ENCODE results near the gene RNF214. TPM values are rescaled to one million over a fixed set of nuclear protein-coding genes. Genes with fewer than 3 reads are reported as not detected.
"Not testable (repeated sequence)": the region's sequence is repeated elsewhere in the genome, so short reads cannot be mapped to it uniquely, and the experiment has no call there.

RNF214 gene
- total RNA-seq, 1 experiment from 2014 or later: 28.1 TPM

DNA sequence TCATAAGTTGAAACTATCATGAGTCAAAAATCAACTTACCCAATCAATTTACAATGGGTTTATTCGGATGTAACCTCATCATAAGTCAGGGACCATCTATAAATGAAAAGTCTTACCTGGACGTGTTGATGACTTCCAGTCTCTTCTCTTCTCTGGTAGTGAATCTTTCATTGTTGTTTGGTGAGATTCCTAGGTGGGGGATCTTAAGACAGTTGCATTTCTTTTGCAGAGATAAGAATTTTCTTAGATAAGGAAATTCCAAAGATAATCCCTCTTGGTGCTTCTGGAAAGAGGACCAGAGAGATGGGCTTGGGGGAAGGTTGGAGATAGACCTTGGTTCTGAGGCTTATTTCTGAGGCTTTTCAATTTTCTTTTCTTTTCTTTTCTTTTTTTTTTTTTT lies 37.4 kb downstream of the RNF214 start:
- intact Hi-C loops (cut with micrococcal nuclease; ENCODE audit: unreplicated experiment): no loop called here
- POLR2A ChIA-PET (ENCODE audit: unreplicated experiment): no interaction called here
- no TSS peak for BruUV-seq (replicated peaks)

DNA sequence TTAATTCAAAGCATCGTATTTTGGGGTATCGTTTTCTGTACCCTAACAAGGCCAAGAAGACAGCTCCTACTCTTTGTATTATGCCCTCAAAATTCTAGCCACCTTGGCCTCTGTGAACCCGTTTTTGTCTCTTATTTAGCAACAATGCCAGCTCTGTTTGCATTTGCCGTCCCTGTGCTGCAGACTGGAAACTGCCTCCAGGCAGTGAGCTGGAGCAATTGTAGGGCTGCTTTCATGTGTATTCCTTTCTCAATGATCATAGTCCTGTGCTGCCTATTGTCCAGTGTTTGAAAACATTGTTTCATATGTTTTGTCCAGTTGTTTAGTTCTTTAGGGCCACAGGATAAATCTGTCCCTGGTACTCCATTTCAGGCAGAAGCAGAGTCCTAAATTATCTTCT lies 38.7 kb downstream of the RNF214 start:
- Histone ChIP-seq H3K27me3 (ENCODE audit: insufficient read depth, low read depth) (no peaks in the 10 kb centered on the region), H3K9me2 (ENCODE audit: insufficient read depth) (no peaks in the 10 kb centered on the region), H3K4me1 (replicated peaks; ENCODE audit: insufficient read depth) (no peaks in the 10 kb centered on the region), H4K20me1 (ENCODE audit: insufficient read depth) (no peaks in the 10 kb centered on the region), H2AFZ (no peak overlapping the region), H3K4me2 (no peak overlapping the region), H3K4me3 (no peak overlapping the region), H3F3A (ENCODE audit: insufficient read depth, low read depth) (no peaks in the 10 kb centered on the region), H3K9me3 (ENCODE audit: insufficient read depth, low read depth) (no peaks in the 10 kb centered on the region), H3K79me2 (ENCODE audit: low read depth) (no peaks in the 10 kb centered on the region), H3K36me3 (ENCODE audit: low read depth) (0 out of 2 replicates have a peak, but pooled peaks cover 4% of the 10 kb centered on the region), H3K27ac (no peak overlapping the region)
- CTCF ChIA-PET: no interaction called here
- POLR2A ChIA-PET (ENCODE audit: unreplicated experiment): no interaction called here
- no TSS peak for BruUV-seq (replicated peaks)
- DNase-seq: no peak
- intact Hi-C loops (cut with micrococcal nuclease; ENCODE audit: unreplicated experiment): no loop called here
- no peak for TF ChIP-seq EZH2 (IDR thresholded peaks at IDR 0.05; ENCODE audit: low read depth)

More for the DNA sequence above, 37.4 kb downstream of the RNF214 start:
- H3K4me3 ChIP-seq: no peak overlapping the region
- H3K79me2 ChIP-seq (ENCODE audit: low read depth): no peaks in the 10 kb centered on the region
- H3K4me2 ChIP-seq: no peak overlapping the region
- TF ChIP-seq EZH2 (IDR thresholded peaks at IDR 0.05; ENCODE audit: low read depth): no peak
- TF ChIP-seq, protein P1, sequence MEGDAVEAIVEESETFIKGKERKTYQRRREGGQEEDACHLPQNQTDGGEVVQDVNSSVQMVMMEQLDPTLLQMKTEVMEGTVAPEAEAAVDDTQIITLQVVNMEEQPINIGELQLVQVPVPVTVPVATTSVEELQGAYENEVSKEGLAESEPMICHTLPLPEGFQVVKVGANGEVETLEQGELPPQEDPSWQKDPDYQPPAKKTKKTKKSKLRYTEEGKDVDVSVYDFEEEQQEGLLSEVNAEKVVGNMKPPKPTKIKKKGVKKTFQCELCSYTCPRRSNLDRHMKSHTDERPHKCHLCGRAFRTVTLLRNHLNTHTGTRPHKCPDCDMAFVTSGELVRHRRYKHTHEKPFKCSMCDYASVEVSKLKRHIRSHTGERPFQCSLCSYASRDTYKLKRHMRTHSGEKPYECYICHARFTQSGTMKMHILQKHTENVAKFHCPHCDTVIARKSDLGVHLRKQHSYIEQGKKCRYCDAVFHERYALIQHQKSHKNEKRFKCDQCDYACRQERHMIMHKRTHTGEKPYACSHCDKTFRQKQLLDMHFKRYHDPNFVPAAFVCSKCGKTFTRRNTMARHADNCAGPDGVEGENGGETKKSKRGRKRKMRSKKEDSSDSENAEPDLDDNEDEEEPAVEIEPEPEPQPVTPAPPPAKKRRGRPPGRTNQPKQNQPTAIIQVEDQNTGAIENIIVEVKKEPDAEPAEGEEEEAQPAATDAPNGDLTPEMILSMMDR (conservative IDR thresholded peaks at IDR 0.05): no peak
- no peaks in the 10 kb centered on the region for H3K9me2 ChIP-seq (ENCODE audit: insufficient read depth)
- H3K27ac ChIP-seq: no peak overlapping the region
- H3F3A ChIP-seq (ENCODE audit: insufficient read depth, low read depth): no peaks in the 10 kb centered on the region
- no peaks in the 10 kb centered on the region for H3K27me3 ChIP-seq (ENCODE audit: insufficient read depth, low read depth)
- H3K36me3 ChIP-seq (ENCODE audit: low read depth): 0 out of 2 replicates have a peak, but pooled peaks cover 4% of the 10 kb centered on the region
- DNase-seq: no peak
- no peaks in the 10 kb centered on the region for H3K4me1 ChIP-seq (replicated peaks; ENCODE audit: insufficient read depth)
- no peaks in the 10 kb centered on the region for H3K9me3 ChIP-seq (ENCODE audit: insufficient read depth, low read depth)
- CTCF ChIA-PET: no interaction called here
- no peak overlapping the region for H2AFZ ChIP-seq
- H4K20me1 ChIP-seq (ENCODE audit: insufficient read depth): no peaks in the 10 kb centered on the region

DNA sequence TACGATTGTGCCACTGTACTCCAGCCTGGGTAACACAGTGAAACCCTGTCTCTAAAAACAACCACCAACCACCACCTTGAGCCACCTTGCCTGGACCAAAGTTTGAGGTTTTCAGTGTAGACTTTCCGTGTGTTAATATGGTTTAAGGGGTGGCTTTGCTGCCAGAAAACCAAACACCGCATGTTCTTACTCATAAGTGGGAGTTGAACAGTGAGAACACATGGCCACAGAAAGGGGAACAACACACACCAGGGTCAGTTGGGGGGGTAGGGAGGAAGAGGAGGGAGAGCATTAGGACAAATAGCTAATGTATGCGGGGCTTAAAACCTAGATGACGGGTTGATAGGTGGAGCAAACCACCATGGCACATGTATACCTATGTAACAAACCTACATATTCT lies 39.7 kb downstream of the RNF214 start:
- POLR2A ChIA-PET (ENCODE audit: unreplicated experiment): interaction anchor here (0.6 kb wide), 1 partner anchor 134 kb away, joined by 3 read pairs; no protein-coding TSS in a partner anchor
- BruUV-seq (replicated peaks): not testable (repeated sequence)

DNA sequence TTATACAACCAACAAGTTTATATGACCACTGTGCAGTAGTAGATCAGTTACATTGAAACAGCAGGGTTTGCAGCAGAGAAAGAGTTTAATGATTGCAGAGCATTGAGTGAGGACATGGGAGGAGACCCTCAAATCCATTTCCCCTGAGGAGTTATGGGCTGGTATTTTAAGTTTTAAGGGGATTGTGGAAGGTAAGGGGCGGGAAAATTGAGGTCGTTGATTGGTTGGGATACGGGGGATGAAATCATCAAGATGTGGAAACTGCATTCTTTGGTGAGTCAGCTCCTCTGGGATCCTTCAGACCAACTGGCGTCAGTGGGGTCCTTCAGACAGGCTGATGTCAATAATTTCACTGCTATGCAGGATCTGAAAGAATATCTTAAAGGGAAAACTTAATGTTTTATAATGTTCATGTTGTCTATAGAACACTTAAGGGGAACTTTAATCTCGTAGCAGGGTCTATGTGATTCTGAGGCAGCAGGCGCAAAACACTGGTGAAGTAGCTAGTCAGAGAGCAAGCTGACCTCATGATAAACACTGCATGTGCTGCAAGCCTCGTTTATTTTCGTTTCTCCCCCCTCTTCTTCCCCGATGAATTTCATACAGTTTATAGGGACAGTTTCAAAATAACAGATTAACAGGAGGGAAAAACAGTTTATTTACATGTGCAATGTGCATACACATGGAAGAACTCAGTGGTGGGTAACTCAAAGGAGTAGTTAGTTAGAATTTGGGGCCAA lies 41.2 kb downstream of the RNF214 start:
- no peak for TF ChIP-seq EZH2 (IDR thresholded peaks at IDR 0.05; ENCODE audit: low read depth)
- TF ChIP-seq, protein P1 (conservative IDR thresholded peaks at IDR 0.05): no peak
- BruUV-seq (replicated peaks): no TSS peak
- H3F3A ChIP-seq (ENCODE audit: insufficient read depth, low read depth): no peaks in the 10 kb centered on the region
- no peak overlapping the region for H3K4me3 ChIP-seq
- intact Hi-C loops (cut with micrococcal nuclease; ENCODE audit: unreplicated experiment): no loop called here
- H3K27ac ChIP-seq: no peak overlapping the region
- H3K79me2 ChIP-seq (ENCODE audit: low read depth): no peaks in the 10 kb centered on the region
- no peak overlapping the region for H2AFZ ChIP-seq
- no peaks in the 10 kb centered on the region for H4K20me1 ChIP-seq (ENCODE audit: insufficient read depth)
- no peaks in the 10 kb centered on the region for H3K9me3 ChIP-seq (ENCODE audit: insufficient read depth, low read depth)
- H3K4me1 ChIP-seq (replicated peaks; ENCODE audit: insufficient read depth): no peaks in the 10 kb centered on the region
- DNase-seq: no peak
- H3K9me2 ChIP-seq (ENCODE audit: insufficient read depth): no peaks in the 10 kb centered on the region
- H3K4me2 ChIP-seq: no peak overlapping the region
- CTCF ChIA-PET: no interaction called here
- H3K27me3 ChIP-seq (ENCODE audit: insufficient read depth, low read depth): no peaks in the 10 kb centered on the region
- no peaks in the 10 kb centered on the region for H3K36me3 ChIP-seq (ENCODE audit: low read depth)
- POLR2A ChIA-PET (ENCODE audit: unreplicated experiment): no interaction called here

More for the DNA sequence above, 39.7 kb downstream of the RNF214 start:
- H3K27me3 ChIP-seq (ENCODE audit: insufficient read depth, low read depth); H3K9me3 ChIP-seq (ENCODE audit: insufficient read depth, low read depth); H3K4me1 ChIP-seq (replicated peaks; ENCODE audit: insufficient read depth); H4K20me1 ChIP-seq (ENCODE audit: insufficient read depth); H3K9me2 ChIP-seq (ENCODE audit: insufficient read depth); CTCF ChIA-PET; H3K79me2 ChIP-seq (ENCODE audit: low read depth); DNase-seq; H3F3A ChIP-seq (ENCODE audit: insufficient read depth, low read depth); H3K4me2 ChIP-seq; intact Hi-C loops (cut with micrococcal nuclease; ENCODE audit: unreplicated experiment); H3K4me3 ChIP-seq; H3K36me3 ChIP-seq (ENCODE audit: low read depth); H3K27ac ChIP-seq; H2AFZ ChIP-seq: not testable (repeated sequence)
